NOMO-1 treated with DMSO at 0.1 percent for 48 hours (cell line): ENCODE data around the gene RASA4.
"Not testable (repeated sequence)": the region's sequence is repeated elsewhere in the genome, so short reads cannot be mapped to it uniquely, and the experiment has no call there.

Experiments
- DNase-seq: peaks from one replicate; lab custom pipeline; 2025; ENCODE audit not compliant: unreplicated experiment; lab: John Stamatoyannopoulos, UW

Gene RASA4

GRCh38 chr7:102606848-102607247 is 9.7 kb downstream of the RASA4 start:
- not testable (repeated sequence) for DNase-seq

GRCh38 chr7:102604431-102605145 is 12.0 kb downstream of the RASA4 start:
- not testable (repeated sequence) for DNase-seq

DNA sequence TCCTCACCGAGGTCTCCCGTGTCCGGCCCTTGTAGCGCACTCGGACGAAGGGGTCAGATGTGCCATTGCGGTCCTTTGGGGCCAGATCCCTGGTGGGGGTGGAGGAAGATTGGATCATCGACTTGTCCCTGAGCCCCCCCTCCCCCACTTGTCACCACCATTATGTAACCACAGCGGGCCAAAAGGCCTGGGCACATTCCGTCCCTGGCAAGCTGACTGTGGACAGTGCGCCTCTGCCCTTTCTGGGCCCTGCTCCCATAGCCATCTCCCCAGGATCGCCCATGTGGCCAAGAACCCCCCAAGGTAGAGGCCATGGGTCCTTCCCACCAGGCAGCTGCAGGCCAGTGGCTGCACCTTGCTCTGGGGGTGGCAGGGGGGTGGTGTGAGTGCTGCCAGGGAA is 14.2 kb downstream of the RASA4 start:
- not testable (repeated sequence) for DNase-seq

DNA sequence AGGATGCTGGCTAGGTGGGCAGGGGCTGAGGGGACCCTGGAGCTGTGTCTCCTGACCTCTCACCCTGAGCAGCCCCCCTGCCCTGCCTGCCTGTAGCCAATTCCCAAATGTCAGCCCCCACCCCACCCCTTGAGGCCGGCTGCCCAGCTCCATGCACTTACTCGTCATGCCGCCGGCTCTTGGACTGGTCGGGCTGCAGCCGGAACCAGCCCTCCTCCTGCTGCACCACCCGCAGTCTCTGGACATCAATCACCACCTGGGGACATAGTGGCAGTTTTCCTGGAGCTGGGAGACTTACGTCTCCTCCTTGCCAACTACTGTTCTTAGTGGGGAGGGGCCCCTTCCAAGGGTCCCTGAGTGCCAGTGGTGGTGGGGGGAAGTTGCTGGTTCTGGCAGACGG is 16.9 kb downstream of the RASA4 start:
- not testable (repeated sequence) for DNase-seq

DNA sequence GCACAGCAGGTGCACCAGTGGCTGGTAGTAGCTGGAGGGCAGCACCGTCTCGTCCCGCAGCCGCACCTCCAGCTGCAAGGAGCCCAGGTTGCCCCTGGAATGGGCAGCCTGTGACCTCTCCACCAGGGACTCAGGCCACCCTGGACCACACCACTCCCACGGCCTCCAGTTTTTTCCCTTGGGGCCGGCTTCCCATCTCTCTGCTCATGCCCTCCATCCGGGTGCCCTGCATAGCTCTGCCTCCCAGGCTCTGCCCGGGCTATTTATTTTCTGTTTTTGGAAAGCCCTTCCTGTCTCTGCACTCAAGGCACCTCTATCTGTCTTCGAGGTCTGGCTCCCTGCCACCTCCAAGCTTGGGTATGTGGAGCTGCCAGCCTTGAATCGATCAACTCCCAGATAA is 20.5 kb downstream of the RASA4 start:
- DNase-seq, result not testable (repeated sequence)

DNA sequence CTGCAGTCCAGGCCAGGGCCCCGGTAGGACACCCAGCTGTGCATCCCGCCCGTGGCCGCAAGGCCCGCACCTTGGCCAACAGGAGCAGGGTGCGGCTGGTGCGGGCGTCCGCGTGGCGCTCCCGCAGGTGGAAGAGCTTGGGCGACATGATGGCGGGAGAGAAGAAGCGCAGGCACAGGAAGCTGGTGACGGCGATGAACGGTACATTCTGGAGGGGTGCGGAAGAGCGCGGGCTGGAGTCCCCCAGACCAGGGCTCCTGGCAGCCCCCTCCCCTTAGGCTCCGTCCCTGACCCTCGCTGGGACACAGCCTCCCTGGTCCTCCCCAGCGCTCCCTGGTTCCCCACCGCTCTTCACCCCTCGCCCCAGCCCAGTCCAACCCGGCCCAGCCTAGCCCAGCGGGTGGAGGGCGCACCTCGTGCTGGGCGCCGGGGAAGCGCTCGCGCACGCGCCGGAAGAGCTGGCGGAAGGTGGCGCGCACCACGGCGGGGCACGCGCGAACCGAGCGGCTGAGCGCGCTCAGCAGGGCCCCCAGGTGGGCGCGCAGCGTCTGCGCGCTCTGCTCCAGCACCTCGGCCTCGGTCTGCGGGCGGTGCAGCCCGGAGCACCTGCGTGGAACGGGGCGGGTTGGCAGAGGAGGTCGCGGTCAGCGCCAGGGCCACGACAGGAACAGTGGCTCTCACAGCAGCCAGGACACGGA is 22.8 kb downstream of the RASA4 start:
- DNase-seq, result not testable (repeated sequence)

DNA sequence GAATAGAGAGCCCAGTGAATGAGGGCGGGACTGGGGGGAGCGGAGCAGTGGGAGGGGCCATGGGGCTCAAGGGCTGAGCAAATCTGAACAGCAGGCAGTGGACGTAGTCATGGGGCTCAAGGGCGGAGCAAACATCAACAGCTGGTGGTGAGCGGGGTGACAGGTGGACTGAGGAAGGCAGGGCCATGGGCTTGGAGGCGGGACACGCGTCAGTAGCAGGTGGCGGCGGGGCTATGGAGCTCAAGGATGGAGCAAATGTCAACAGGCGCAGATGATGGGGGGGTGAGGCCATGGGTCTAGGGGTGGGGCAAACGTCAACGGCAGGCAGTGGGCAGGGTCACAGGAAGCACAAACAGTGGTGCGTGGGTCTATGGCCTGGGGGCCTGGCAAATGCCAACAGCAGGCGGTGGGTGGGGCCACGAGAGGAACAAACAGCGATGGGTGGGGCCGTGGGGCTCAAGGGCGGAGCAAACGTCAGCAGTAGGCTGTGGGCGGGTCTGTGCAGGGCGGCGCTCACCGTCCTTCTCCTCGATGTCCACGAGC is 24.0 kb downstream of the RASA4 start:
- DNase-seq, result not testable (repeated sequence)

- DNase-seq, result not testable (repeated sequence)
These were observed 26.7 kb downstream of the RASA4 start for GRCh38 chr7:102589857-102590256.

DNA sequence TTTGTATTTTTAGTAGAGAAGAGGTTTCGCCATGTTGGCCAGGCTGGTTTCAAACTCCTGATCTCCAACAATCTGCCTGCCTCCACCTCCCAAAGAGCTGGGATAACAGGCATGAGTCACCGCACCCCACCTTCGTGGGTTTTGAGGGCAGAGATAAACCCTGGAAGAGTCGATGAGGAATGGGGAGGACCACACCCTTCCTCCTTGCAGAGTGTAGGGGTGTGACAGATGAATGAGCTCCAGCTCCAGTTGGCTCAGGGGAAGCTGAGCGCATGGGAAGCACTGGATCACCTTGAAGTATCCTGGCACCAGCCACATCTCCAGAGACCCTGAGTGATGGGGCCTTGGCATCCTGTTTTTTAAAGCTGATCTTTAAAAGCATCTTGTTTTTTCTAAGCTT is 33.1 kb downstream of the RASA4 start:
- not testable (repeated sequence) for DNase-seq

DNA sequence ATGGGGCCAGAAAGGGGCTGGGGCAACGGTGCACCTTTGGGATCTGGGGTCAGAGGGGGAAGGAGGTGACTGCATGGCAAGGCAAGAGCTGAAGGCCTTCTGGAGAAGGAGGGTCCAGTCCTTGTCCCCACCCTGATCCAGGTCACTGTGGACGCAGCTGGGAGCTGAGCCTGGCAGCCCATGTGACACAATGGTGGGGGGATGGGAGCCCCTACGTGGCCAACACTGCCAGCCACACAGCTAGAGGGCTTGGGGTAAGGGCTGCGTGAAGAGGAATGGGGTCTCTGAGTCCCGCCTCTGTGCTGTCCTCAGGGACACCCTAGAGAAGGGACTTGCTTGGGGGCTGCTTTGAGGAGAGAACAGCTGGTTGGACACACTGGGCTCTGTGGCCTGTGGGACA is 34.8 kb downstream of the RASA4 start:
- not testable (repeated sequence) for DNase-seq

- DNase-seq, result not testable (repeated sequence)
These were observed 38.1 kb downstream of the RASA4 start for GRCh38 chr7:102578486-102578885.

- not testable (repeated sequence) for DNase-seq
These were observed 39.0 kb downstream of the RASA4 start for GRCh38 chr7:102577315-102578240.

DNA sequence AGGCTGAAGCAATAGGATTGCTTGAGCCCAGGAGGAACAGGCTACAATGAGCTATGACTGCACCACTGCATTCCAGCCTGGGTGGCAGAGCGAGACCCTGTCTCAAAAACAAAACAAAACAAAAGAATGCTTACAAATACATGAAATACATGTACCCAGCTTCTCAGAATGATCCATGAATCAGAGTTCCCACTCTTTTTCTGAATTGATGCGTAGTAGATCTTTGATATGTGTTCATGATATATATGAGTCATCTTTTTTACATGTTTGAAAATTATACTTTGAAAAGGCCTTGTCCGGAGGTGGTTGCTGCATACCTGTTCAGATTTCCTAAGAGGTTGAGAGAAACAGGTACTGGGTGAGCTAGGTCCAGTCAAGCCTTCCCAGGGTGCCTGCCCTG is 40.2 kb downstream of the RASA4 start:
- DNase-seq, result not testable (repeated sequence)

DNA sequence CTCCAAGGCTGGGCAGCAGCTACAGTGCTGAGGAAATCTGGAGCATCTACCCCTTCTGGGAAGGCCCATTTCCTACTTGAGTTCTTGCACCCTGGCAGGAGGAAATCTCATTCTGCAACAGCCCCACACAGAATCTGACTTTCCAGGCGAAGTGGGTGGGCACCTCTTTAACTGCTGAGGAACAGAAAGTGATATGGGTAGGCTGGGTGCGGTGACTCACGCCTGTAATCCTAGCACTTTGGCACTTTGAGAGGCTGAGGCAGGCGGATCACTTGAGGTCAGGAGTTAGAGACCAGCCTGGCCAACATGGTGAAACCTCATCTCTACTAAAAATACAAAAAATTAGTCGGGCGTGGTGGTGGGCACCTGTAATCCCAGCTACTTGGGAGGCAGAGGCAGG is 41.9 kb downstream of the RASA4 start:
- not testable (repeated sequence) for DNase-seq

GRCh38 chr7:102572261-102573239 is 44.0 kb downstream of the RASA4 start, which contains the start of gene POLR2J3:
Gene POLR2J3, minus strand, starts transcription at chr7:102572583. Its CDS starts 62 bp downstream, at chr7:102572521.
- not testable (repeated sequence) for DNase-seq

GRCh38 chr7:102568620-102569019 is 47.9 kb downstream of the RASA4 start:
- DNase-seq, result not testable (repeated sequence)

GRCh38 chr7:102550808-102551422 is 65.6 kb downstream of the RASA4 start, which contains the start of gene SPDYE2:
Gene SPDYE2, plus strand, starts transcription at chr7:102551226. Its CDS starts 2,030 bp downstream, at chr7:102553256.
- not testable (repeated sequence) for DNase-seq

- not testable (repeated sequence) for DNase-seq
These were observed 70.2 kb downstream of the RASA4 start for GRCh38 chr7:102546353-102546752.

- DNase-seq, result not testable (repeated sequence)
These were observed 71.3 kb downstream of the RASA4 start for GRCh38 chr7:102545288-102545687.
